PFSK-1 (cell line): ENCODE measurements around the gene NAV2.

Source experiments
- FOXP2 ChIP-seq: optimal IDR thresholded peaks from 2 replicates; pipeline ENCODE3; 2011; ENCODE audit warnings: borderline replicate concordance, control low read depth, inconsistent platforms; ENCODE audit not compliant: insufficient read depth; ENCODE audit errors: extremely low read length, extremely low read depth
- POLR2AphosphoS5 ChIP-seq: IDR thresholded peaks from 2 replicates; pipeline ENCODE4 v1.6.1; 2012; ENCODE audit warnings: low read depth, mild to moderate bottlenecking, control low read depth, low read length, moderate library complexity
- REST ChIP-seq, 2 experiments: IDR thresholded peaks; 2 replicates each; pipeline versions ENCODE4 v1.6.1 to v1.8.0; 2011 to 2012; ENCODE audit warnings: low read depth in 2 of 2, low read length in 2 of 2, control low read depth in 1 of 2, inconsistent platforms in 1 of 2, mild to moderate bottlenecking in 1 of 2, moderate library complexity in 1 of 2; ENCODE audit not compliant: insufficient read depth in 1 of 2
- SIN3A ChIP-seq: IDR thresholded peaks from 2 replicates; pipeline ENCODE4 v1.6.1; 2012; ENCODE audit warnings: mild to moderate bottlenecking, low read length, moderate library complexity, borderline replicate concordance; ENCODE audit not compliant: insufficient read depth
- TAF1 ChIP-seq: IDR thresholded peaks from 2 replicates; pipeline ENCODE4 v1.6.1; 2012; ENCODE audit warnings: low read length, control low read depth, borderline replicate concordance; ENCODE audit not compliant: insufficient read depth

The NAV2 gene

GRCh38 chr11:19766206-19766605 is 53.6 kb downstream of the NAV2 start:
- TF ChIP-seq SIN3A: no peak
- TF ChIP-seq TAF1: no peak
- peak; percentile 85 to 94 for TF ChIP-seq REST (IDR thresholded peaks at IDR 0.05; ENCODE audit: insufficient read depth in 1 of 2, low read depth in 2 of 2, low read length in 2 of 2)

- TF ChIP-seq FOXP2: no peak
- TF ChIP-seq POLR2AphosphoS5: no peak
- TF ChIP-seq REST (IDR thresholded peaks at IDR 0.05; ENCODE audit: insufficient read depth in 1 of 2, low read depth in 2 of 2, low read length in 2 of 2): no peak
These were observed 54.2 kb downstream of the NAV2 start for GRCh38 chr11:19766810-19767209.

GRCh38 chr11:19767627-19768151 is 55.1 kb downstream of the NAV2 start:
- TF ChIP-seq TAF1 (no peak), POLR2AphosphoS5 (no peak)

GRCh38 chr11:19768197-19768596 is 55.6 kb downstream of the NAV2 start:
- TF ChIP-seq SIN3A: no peak
- no peak for TF ChIP-seq TAF1
- no peak for TF ChIP-seq POLR2AphosphoS5
- TF ChIP-seq REST (IDR thresholded peaks at IDR 0.05; ENCODE audit: insufficient read depth in 1 of 2, low read depth in 2 of 2, low read length in 2 of 2): no peak
- TF ChIP-seq FOXP2: no peak

- TF ChIP-seq TAF1 (no peak), REST (IDR thresholded peaks at IDR 0.05; ENCODE audit: insufficient read depth in 1 of 2, low read depth in 2 of 2, low read length in 2 of 2) (0 out of 4 replicates have a peak, but pooled peaks of 1 of the 2 experiments have one; percentile 46)
These were observed 56.2 kb downstream of the NAV2 start for GRCh38 chr11:19768815-19769214.
